GDM1 (cell line): Measurements from ENCODE around the gene NINL.
"Not testable (repeated sequence)": the region's sequence is repeated elsewhere in the genome, so short reads cannot be mapped to it uniquely, and the experiment has no call there.

Experiments used
- DNase-seq: peaks from one replicate; lab custom pipeline; 2025; lab: John Stamatoyannopoulos, UW

NINL gene

GRCh38 chr20:25551413-25552215 lies 33.7 kb downstream of the NINL start:
- no peak for DNase-seq

GRCh38 chr20:25550645-25551337 lies 34.5 kb downstream of the NINL start:
- not testable (repeated sequence) for DNase-seq

- no peak for DNase-seq
These were observed 35.4 kb downstream of the NINL start for GRCh38 chr20:25549843-25550477.

GRCh38 chr20:25549172-25549773 lies 36.1 kb downstream of the NINL start:
- DNase-seq = no peak

GRCh38 chr20:25548613-25549086 lies 36.7 kb downstream of the NINL start:
- DNase-seq = no peak

- no peak for DNase-seq
These were observed 37.3 kb downstream of the NINL start for GRCh38 chr20:25547999-25548398.

GRCh38 chr20:25547063-25547462 lies 38.3 kb downstream of the NINL start:
- DNase-seq = no peak

- DNase-seq = no peak
These were observed 39.3 kb downstream of the NINL start for GRCh38 chr20:25546048-25546447.

- no peak for DNase-seq
These were observed 40.2 kb downstream of the NINL start for GRCh38 chr20:25545171-25545570.

- DNase-seq = no peak
These were observed 40.6 kb downstream of the NINL start for GRCh38 chr20:25544734-25545133.

- no peak for DNase-seq
These were observed 41.0 kb downstream of the NINL start for GRCh38 chr20:25544311-25544710.

GRCh38 chr20:25543068-25543467 lies 42.3 kb downstream of the NINL start:
- DNase-seq = no peak

GRCh38 chr20:25541676-25542075 lies 43.7 kb downstream of the NINL start:
- no peak for DNase-seq

- no peak for DNase-seq
These were observed 45.3 kb downstream of the NINL start for GRCh38 chr20:25539742-25540672.

- no peak for DNase-seq
These were observed 46.3 kb downstream of the NINL start for GRCh38 chr20:25538838-25539665.

GRCh38 chr20:25537890-25538289 lies 47.4 kb downstream of the NINL start:
- no peak for DNase-seq

GRCh38 chr20:25535762-25536161 lies 49.6 kb downstream of the NINL start:
- DNase-seq = no peak

GRCh38 chr20:25534845-25535244 lies 50.5 kb downstream of the NINL start:
- no peak for DNase-seq

GRCh38 chr20:25533920-25534700 lies 51.2 kb downstream of the NINL start:
- DNase-seq = no peak

GRCh38 chr20:25532971-25533391 lies 52.4 kb downstream of the NINL start:
- no peak for DNase-seq
